Lower lobe of right lung (tissue), 2 donors: ENCODE results near the gene TSEN15. TPM values are rescaled to one million over a fixed set of nuclear protein-coding genes. Genes with fewer than 3 reads are reported as not detected.

Source experiments
- ATAC-seq, 2 donors: fragments of 200-7000 bp; cut with Tn5 transposase; one replicate each; pipeline ENCODE4 v1.9.1; 2020 to 2022; ENCODE audit warnings: mild to moderate bottlenecking in 2 of 2, moderate library complexity in 2 of 2
- DNase-seq: peaks from one replicate; pipeline ENCODE4 v3.0.0-alpha.2; 2020
- H3K27ac ChIP-seq: fragments of 200-600 bp; one replicate; pipeline ENCODE4 v1.8.0; 2022
- H3K27me3 ChIP-seq: fragments of 200-600 bp; one replicate; pipeline ENCODE4 v1.8.0; 2022; ENCODE audit warnings: low read depth
- H3K36me3 ChIP-seq: fragments of 200-600 bp; one replicate; pipeline ENCODE4 v1.8.0; 2022; ENCODE audit warnings: mild to moderate bottlenecking
- H3K4me1 ChIP-seq: fragments of 200-600 bp; one replicate; pipeline ENCODE4 v1.8.0; 2022
- H3K4me3 ChIP-seq: fragments of 200-600 bp; one replicate; pipeline ENCODE4 v1.8.0; 2022; ENCODE audit warnings: mild to moderate bottlenecking
- H3K9me3 ChIP-seq: fragments of 200-600 bp; one replicate; pipeline ENCODE4 v1.8.0; 2022
- CTCF ChIP-seq: fragments of 200-600 bp; IDR thresholded peaks from one replicate; pipeline ENCODE4 v1.8.0; 2022; ENCODE audit warnings: antibody characterized with exemption, mild to moderate bottlenecking
- intact Hi-C: fragments of 100-400 bp; cut with DNase I; formaldehyde crosslinking; loops from one replicate; pipeline ENCODE4 v1.11.0; 2022
- total RNA-seq: library from RNA; stranded (reverse); fragmentation: NEBNext Ultra II Directional; extraction: Animal tissue kit (Norgen Biotek cat#: 25700); gene quantifications from one replicate; pipeline ENCODE4 v1.2.1, GENCODE V29; 2021
- donor health status: DM: no; HTN: yes; CAD: no; lungs with severe emphysema.

The TSEN15 gene
- total RNA-seq, 1 donor from 2014 or later: 28.6 TPM

- TF ChIP-seq CTCF: no peak
- Histone ChIP-seq H3K9me3 (no peaks in the 10 kb centered on the region), H3K27ac (no peak overlapping the region), H3K4me3 (no peak overlapping the region), H3K36me3 (no peaks in the 10 kb centered on the region), H3K4me1 (peaks cover 12% of the 10 kb centered on the region), H3K27me3 (no peaks in the 10 kb centered on the region)
- DNase-seq: no peak
- ATAC-seq: no peak
- intact Hi-C loops: no loop called here
Measured at GRCh38 chr1:184072376-184072775, 20.8 kb downstream of the TSEN15 start.

GRCh38 chr1:184074383-184074782 lies 22.9 kb downstream of the TSEN15 start:
- DNase-seq: no peak
- intact Hi-C loops: no loop called here
- Histone ChIP-seq H3K27ac (no peak overlapping the region), H3K36me3 (no peaks in the 10 kb centered on the region), H3K27me3 (no peaks in the 10 kb centered on the region), H3K4me1 (peaks cover 12% of the 10 kb centered on the region), H3K9me3 (no peaks in the 10 kb centered on the region), H3K4me3 (no peak overlapping the region)
- ATAC-seq: no peak
- no peak for TF ChIP-seq CTCF

GRCh38 chr1:184075055-184076029 lies 23.8 kb downstream of the TSEN15 start:
- Histone ChIP-seq H3K4me3 (no peak overlapping the region), H3K4me1 (peaks cover 12% of the 10 kb centered on the region), H3K36me3 (no peaks in the 10 kb centered on the region), H3K27ac (no peak overlapping the region), H3K9me3 (no peaks in the 10 kb centered on the region), H3K27me3 (no peaks in the 10 kb centered on the region)
- TF ChIP-seq CTCF: peak; percentile 66
- ATAC-seq (peak; percentile 79 to 83), DNase-seq (no peak)
- intact Hi-C loops: loop anchor here (5.0 kb wide), 1 partner anchor 147 kb away; no protein-coding TSS in a partner anchor

GRCh38 chr1:184078564-184079249 lies 27.2 kb downstream of the TSEN15 start:
- Histone ChIP-seq H3K4me1 (peaks cover 12% of the 10 kb centered on the region), H3K9me3 (no peaks in the 10 kb centered on the region), H3K27ac (no peak overlapping the region), H3K4me3 (no peak overlapping the region), H3K27me3 (no peaks in the 10 kb centered on the region), H3K36me3 (no peaks in the 10 kb centered on the region)
- TF ChIP-seq CTCF: no peak
- intact Hi-C loops: loop anchor here (5.0 kb wide), 1 partner anchor 144 kb away; no protein-coding TSS in a partner anchor
- no peak for ATAC-seq
- DNase-seq: no peak

GRCh38 chr1:184080309-184080708 lies 28.8 kb downstream of the TSEN15 start:
- Histone ChIP-seq H3K27ac (no peak overlapping the region), H3K27me3 (no peaks in the 10 kb centered on the region), H3K36me3 (no peaks in the 10 kb centered on the region), H3K9me3 (no peaks in the 10 kb centered on the region), H3K4me1 (peaks cover 6% of the 10 kb centered on the region), H3K4me3 (no peak overlapping the region)
- ATAC-seq: no peak
- intact Hi-C loops: no loop called here
- DNase-seq: no peak
- TF ChIP-seq CTCF: no peak
